Endothelial cell (in vitro differentiated cells): Measurements from ENCODE around the gene PROM1. TPM values are rescaled to one million over a fixed set of nuclear protein-coding genes. Genes with fewer than 3 reads are reported as not detected.

Experiments
- DNase-seq: peaks from one replicate; pipeline ENCODE4 v3.0.0; 2021; ENCODE audit warnings: low spot score
- H3K27ac Mint-ChIP-seq: one replicate; pipeline ENCODE4 v1.8.0; 2021; ENCODE audit warnings: mixed read lengths, inconsistent platforms; ENCODE audit not compliant: unreplicated experiment
- H3K27me3 Mint-ChIP-seq: one replicate; pipeline ENCODE4 v1.8.0; 2021; ENCODE audit warnings: mild to moderate bottlenecking, moderate library complexity, mixed read lengths, inconsistent platforms; ENCODE audit not compliant: unreplicated experiment
- H3K36me3 Mint-ChIP-seq: one replicate; pipeline ENCODE4 v1.8.0; 2021; ENCODE audit warnings: mild to moderate bottlenecking, low read depth, mixed read lengths, inconsistent platforms; ENCODE audit not compliant: unreplicated experiment
- H3K4me1 Mint-ChIP-seq: one replicate; pipeline ENCODE4 v1.8.0; 2021; ENCODE audit warnings: mild to moderate bottlenecking, mixed read lengths, inconsistent platforms; ENCODE audit not compliant: unreplicated experiment
- H3K4me3 Mint-ChIP-seq: one replicate; pipeline ENCODE4 v1.8.0; 2021; ENCODE audit warnings: mild to moderate bottlenecking, mixed read lengths, inconsistent platforms; ENCODE audit not compliant: unreplicated experiment
- H3K9me3 Mint-ChIP-seq: one replicate; pipeline ENCODE4 v1.8.0; 2021; ENCODE audit warnings: mixed read lengths, inconsistent platforms; ENCODE audit not compliant: unreplicated experiment
- CTCF ChIP-seq: fragments of 200-600 bp; sonication (generic); IDR thresholded peaks from one replicate; pipeline ENCODE4 v1.5.0; 2021; ENCODE audit warnings: antibody characterized with exemption; ENCODE audit not compliant: unreplicated experiment
- total RNA-seq: library from RNA; stranded (reverse); fragmentation: NEBNext Ultra II Directional; extraction: Animal tissue kit (Norgen Biotek cat#: 25700); gene quantifications from one replicate; pipeline ENCODE4 v1.2.1, GENCODE V29; 2021; ENCODE audit not compliant: unreplicated experiment

Gene PROM1
- total RNA-seq, 1 donor from 2014 or later: 12.2 TPM

- DNase-seq: no peak
- H3K4me1 Mint-ChIP-seq: peaks cover 9% of the 10 kb centered on the region
- H3K36me3 Mint-ChIP-seq: no peaks in the 10 kb centered on the region
- H3K27ac Mint-ChIP-seq: no peak overlapping the region
- no peak for TF ChIP-seq CTCF
- peaks cover 1% of the 10 kb centered on the region for H3K27me3 Mint-ChIP-seq
- no peaks in the 10 kb centered on the region for H3K9me3 Mint-ChIP-seq
- no peak overlapping the region for H3K4me3 Mint-ChIP-seq
Measured at GRCh38 chr4:16100833-16101232, 17.0 kb upstream of the PROM1 start.

- no peak for TF ChIP-seq CTCF
- DNase-seq: no peak
- Mint-ChIP-seq H3K27ac (no peak overlapping the region), H3K4me1 (peaks cover 10% of the 10 kb centered on the region), H3K27me3 (peaks cover 2% of the 10 kb centered on the region), H3K9me3 (no peaks in the 10 kb centered on the region), H3K4me3 (no peak overlapping the region), H3K36me3 (no peaks in the 10 kb centered on the region)
Measured at GRCh38 chr4:16092682-16093319, 9.0 kb upstream of the PROM1 start.

- Mint-ChIP-seq H3K4me3 (no peak overlapping the region), H3K9me3 (no peaks in the 10 kb centered on the region), H3K36me3 (no peaks in the 10 kb centered on the region), H3K27ac (no peak overlapping the region), H3K4me1 (peaks cover 5% of the 10 kb centered on the region), H3K27me3 (peaks cover 3% of the 10 kb centered on the region)
- no peak for TF ChIP-seq CTCF
- no peak for DNase-seq
Measured at GRCh38 chr4:16090096-16090705, 6.4 kb upstream of the PROM1 start.

GRCh38 chr4:16089156-16089555 lies 5.3 kb upstream of the PROM1 start:
- peaks cover 12% of the 10 kb centered on the region for H3K27me3 Mint-ChIP-seq
- peaks cover 6% of the 10 kb centered on the region for H3K36me3 Mint-ChIP-seq
- H3K4me1 Mint-ChIP-seq: peaks cover 10% of the 10 kb centered on the region
- no peak for TF ChIP-seq CTCF
- no peak for DNase-seq
- no peaks in the 10 kb centered on the region for H3K9me3 Mint-ChIP-seq
- H3K4me3 Mint-ChIP-seq: no peak overlapping the region
- no peak overlapping the region for H3K27ac Mint-ChIP-seq

GRCh38 chr4:16088601-16089000 lies 4.8 kb upstream of the PROM1 start:
- H3K27ac Mint-ChIP-seq: no peak overlapping the region
- H3K9me3 Mint-ChIP-seq: no peaks in the 10 kb centered on the region
- peaks cover 16% of the 10 kb centered on the region for H3K27me3 Mint-ChIP-seq
- DNase-seq: no peak
- H3K36me3 Mint-ChIP-seq: peaks cover 7% of the 10 kb centered on the region
- no peak overlapping the region for H3K4me3 Mint-ChIP-seq
- H3K4me1 Mint-ChIP-seq: peaks cover 13% of the 10 kb centered on the region
- no peak for TF ChIP-seq CTCF
